Stimulated activated naive CD8-positive, alpha-beta T cell treated with anti-CD3 and anti-CD28 coated beads, Interleukin-15, amount 100 ng/mL, for 72 hours (primary cell): Measurements from ENCODE around the gene RGS7.

Source experiments
- ATAC-seq: fragments of 150-1000 bp; cut with Tn5 transposase; 2 replicates; pipeline ENCODE4 v1.10.0; 2021; ENCODE audit warnings: mild to moderate bottlenecking, moderate library complexity
- DNase-seq, 2 donors: peaks; one replicate each; pipeline ENCODE4 v3.0.0; 2021 to 2022
- H3K27ac Mint-ChIP-seq, 2 donors: one replicate each; pipeline ENCODE4 v1.8.0; 2022; ENCODE audit warnings: mild to moderate bottlenecking in 2 of 2, mixed read lengths in 2 of 2, moderate library complexity in 2 of 2
- H3K27me3 Mint-ChIP-seq: one replicate; pipeline ENCODE4 v1.8.0; 2022; ENCODE audit warnings: mixed read lengths
- H3K4me1 Mint-ChIP-seq: one replicate; pipeline ENCODE4 v1.8.0; 2022; ENCODE audit warnings: mild to moderate bottlenecking, mixed read lengths
- H3K4me3 Mint-ChIP-seq, 2 donors: one replicate each; pipeline ENCODE4 v1.8.0; 2022; ENCODE audit warnings: mild to moderate bottlenecking in 2 of 2, mixed read lengths in 2 of 2, moderate library complexity in 1 of 2
- H3K9me3 Mint-ChIP-seq, 2 donors: one replicate each; pipeline ENCODE4 v1.8.0; 2022; ENCODE audit warnings: mixed read lengths in 2 of 2

The RGS7 gene

GRCh38 chr1:240732390-240732789, 624.6 kb downstream of the RGS7 start:
- DNase-seq: no peak
- Mint-ChIP-seq H3K4me1 (no peaks in the 10 kb centered on the region), H3K9me3 (no peaks in the 10 kb centered on the region), H3K27me3 (peaks cover 8% of the 10 kb centered on the region), H3K4me3 (no peak overlapping the region), H3K27ac (no peak overlapping the region)
- ATAC-seq: peak; percentile 67
